Keratinocyte (primary cell): ENCODE data around the gene CALML6. TPM values are rescaled to one million over a fixed set of nuclear protein-coding genes. Genes with fewer than 3 reads are reported as not detected.

ENCODE experiments used
- DNase-seq: peaks from one replicate; pipeline ENCODE4 v3.0.0-alpha.2; 2011; ENCODE audit warnings: low read depth, missing footprints, low spot score
- FAIRE-seq: peaks from 2 replicates; lab custom pipeline; 2011; peaks lifted over from hg19 to GRCh38; lab: Jason Lieb, UNC
- H2AFZ ChIP-seq: 2 replicates; pipeline ENCODE4 v1.6.0; 2012; ENCODE audit warnings: low read length, control low read depth, inconsistent platforms; ENCODE audit not compliant: control insufficient read depth
- H3K27ac ChIP-seq: 2 replicates; pipeline ENCODE4 v1.5.1; 2011; ENCODE audit warnings: low read length; ENCODE audit not compliant: control insufficient read depth, insufficient read depth
- H3K27me3 ChIP-seq: 3 replicates; pipeline ENCODE4 v1.6.0; 2011; ENCODE audit warnings: low read length; ENCODE audit not compliant: control insufficient read depth, insufficient read depth; ENCODE audit errors: extremely low read depth
- H3K36me3 ChIP-seq, 2 experiments: 2 replicates in 1 of 2; 3 replicates in 1 of 2; pipeline ENCODE4 v1.5.1; 2011; ENCODE audit warnings: low read length in 2 of 2, mild to moderate bottlenecking in 1 of 2; ENCODE audit not compliant: control insufficient read depth in 2 of 2, insufficient read depth in 2 of 2; ENCODE audit errors: extremely low read depth in 1 of 2
- H3K4me1 ChIP-seq: 3 replicates; pipeline ENCODE4 v1.5.1; 2011; ENCODE audit warnings: low read length; ENCODE audit not compliant: control insufficient read depth, insufficient read depth; ENCODE audit errors: extremely low read depth
- H3K4me2 ChIP-seq: 3 replicates; pipeline ENCODE4 v1.6.0; 2011; ENCODE audit warnings: low read depth, low read length; ENCODE audit not compliant: control insufficient read depth, insufficient read depth; ENCODE audit errors: extremely low read depth
- H3K4me3 ChIP-seq, 3 experiments: fragments of 200-600 bp in 1 of 3; sonication (generic) in 1 of 3; 2 replicates in 2 of 3; 3 replicates in 1 of 3; pipeline ENCODE4 v1.5.1; 2011 to 2016; ENCODE audit warnings: low read length in 3 of 3, mild to moderate bottlenecking in 3 of 3, control low read depth in 2 of 3, inconsistent platforms in 1 of 3, low read depth in 1 of 3, mixed read lengths in 1 of 3, mixed run types in 1 of 3, moderate library complexity in 1 of 3; ENCODE audit not compliant: control insufficient read depth in 2 of 3, insufficient read depth in 2 of 3; ENCODE audit errors: extremely low read depth in 1 of 3
- H3K79me2 ChIP-seq: 2 replicates; pipeline ENCODE4 v1.6.0; 2012; ENCODE audit warnings: low read length; ENCODE audit not compliant: control insufficient read depth, insufficient read depth
- H3K9ac ChIP-seq: 3 replicates; pipeline ENCODE4 v1.6.0; 2011; ENCODE audit warnings: low read length; ENCODE audit not compliant: control insufficient read depth, insufficient read depth; ENCODE audit errors: extremely low read depth
- H3K9me1 ChIP-seq: 3 replicates; pipeline ENCODE4 v1.6.0; 2011; ENCODE audit warnings: low read length; ENCODE audit not compliant: control insufficient read depth, insufficient read depth; ENCODE audit errors: extremely low read depth
- H3K9me3 ChIP-seq: 2 replicates; pipeline ENCODE4 v1.5.1; 2012; ENCODE audit warnings: low read depth, low read length; ENCODE audit not compliant: control insufficient read depth
- H4K20me1 ChIP-seq: 3 replicates; pipeline ENCODE4 v1.6.0; 2011; ENCODE audit warnings: low read length; ENCODE audit not compliant: control insufficient read depth, insufficient read depth; ENCODE audit errors: extremely low read depth
- EZH2 ChIP-seq: IDR thresholded peaks from one replicate; pipeline ENCODE4 v1.6.1; 2012; ENCODE audit warnings: inconsistent platforms, mild to moderate bottlenecking, low read length, moderate library complexity
- dilution Hi-C: fragments of 300-500 bp; cut with MboI; formaldehyde crosslinking; loops from one replicate; pipeline ENCODE4 v1.7.0; 2020; ENCODE audit warnings: low sequenced_read_pairs; ENCODE audit not compliant: extremely low pct_ligation_motif_present
- polyA plus RNA-seq, 5 experiments: library from polyadenylated mRNA; depleted of rRNA in 3 of 5; stranded (reverse) in 3 of 5; stranded (forward) in 1 of 5; unstranded in 1 of 5; fragments of >200 nt; gene quantifications; 1 replicate in 1 of 5; 2 replicates in 3 of 5; 3 replicates in 1 of 5; pipeline versions ENCODE4 v1.2.1 to v1.2.3, GENCODE V29; 2011 to 2012; ENCODE audit warnings: missing spikeins in 2 of 5, low read depth in 1 of 5, low replicate concordance in 1 of 5
- TF ChIP-seq, protein P1 (sequence below), 3 experiments: IDR thresholded peaks in 1 of 3; conservative IDR thresholded peaks in 1 of 3; optimal IDR thresholded peaks in 1 of 3; 2 replicates in 2 of 3; 3 replicates in 1 of 3; pipeline versions ENCODE3 to v1.5.1; 2011; ENCODE audit warnings: low read length in 3 of 3, mild to moderate bottlenecking in 3 of 3, moderate library complexity in 2 of 3, control low read depth in 1 of 3, inconsistent platforms in 1 of 3; ENCODE audit not compliant: insufficient read depth in 2 of 3; ENCODE audit errors: extremely low read depth in 1 of 3

Gene CALML6
- polyA plus RNA-seq, 1 donor (not counting 4 experiments of a cell fraction or from before 2014, with no cell fraction given) = 0.08 TPM

DNA sequence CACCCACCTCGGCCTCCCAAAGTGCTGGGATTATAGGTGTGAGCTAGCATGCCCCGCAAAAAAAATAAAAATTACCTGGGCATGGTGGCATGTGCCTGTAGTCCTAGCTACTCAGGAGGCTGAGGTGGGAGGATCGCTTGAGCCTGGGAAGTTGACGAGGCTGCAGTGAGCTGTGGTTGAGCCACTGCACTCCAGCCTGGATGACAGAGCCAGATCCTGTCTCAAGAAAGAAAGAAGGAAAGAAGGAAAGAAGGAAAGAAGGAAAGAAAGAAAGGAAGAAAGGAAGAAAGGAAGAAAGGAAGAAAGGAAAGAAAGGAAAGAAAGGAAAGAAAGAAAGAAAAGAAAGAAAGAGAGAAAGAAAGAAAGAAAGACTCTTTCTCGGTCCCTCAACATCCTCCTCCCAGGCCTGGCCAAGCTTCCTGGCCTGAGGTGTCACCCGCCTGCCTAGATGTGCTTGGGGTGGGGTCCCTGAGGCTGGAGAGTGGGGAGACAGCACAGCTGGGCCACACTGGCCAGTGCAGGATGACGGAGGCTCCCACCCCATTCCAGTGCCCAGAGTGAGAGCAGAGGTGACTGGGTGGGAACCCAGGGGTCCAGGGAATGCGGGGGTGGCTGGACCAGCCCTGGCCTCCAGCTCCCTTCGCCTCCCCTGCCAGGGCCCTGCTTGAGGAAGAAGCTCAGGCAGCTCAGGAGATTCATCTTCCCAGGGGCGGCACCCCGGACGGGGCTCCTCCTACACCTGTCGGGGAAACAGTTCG, 14.0 kb upstream of the CALML6 start:
- H3K27ac ChIP-seq = no peak overlapping the region
- H4K20me1 ChIP-seq = no peaks in the 10 kb centered on the region
- no peaks in the 10 kb centered on the region for H3K9me3 ChIP-seq
- peaks cover 2% of the 10 kb centered on the region for H3K4me1 ChIP-seq
- dilution Hi-C loops = no loop called here
- FAIRE-seq = no peak
- no peak overlapping the region for H3K4me3 ChIP-seq
- H3K9me1 ChIP-seq = no peaks in the 10 kb centered on the region
- no peak overlapping the region for H3K9ac ChIP-seq
- no peak overlapping the region for H3K4me2 ChIP-seq
- DNase-seq = no peak
- no peaks in the 10 kb centered on the region for H3K79me2 ChIP-seq
- no peak for TF ChIP-seq EZH2
- TF ChIP-seq, protein P1, sequence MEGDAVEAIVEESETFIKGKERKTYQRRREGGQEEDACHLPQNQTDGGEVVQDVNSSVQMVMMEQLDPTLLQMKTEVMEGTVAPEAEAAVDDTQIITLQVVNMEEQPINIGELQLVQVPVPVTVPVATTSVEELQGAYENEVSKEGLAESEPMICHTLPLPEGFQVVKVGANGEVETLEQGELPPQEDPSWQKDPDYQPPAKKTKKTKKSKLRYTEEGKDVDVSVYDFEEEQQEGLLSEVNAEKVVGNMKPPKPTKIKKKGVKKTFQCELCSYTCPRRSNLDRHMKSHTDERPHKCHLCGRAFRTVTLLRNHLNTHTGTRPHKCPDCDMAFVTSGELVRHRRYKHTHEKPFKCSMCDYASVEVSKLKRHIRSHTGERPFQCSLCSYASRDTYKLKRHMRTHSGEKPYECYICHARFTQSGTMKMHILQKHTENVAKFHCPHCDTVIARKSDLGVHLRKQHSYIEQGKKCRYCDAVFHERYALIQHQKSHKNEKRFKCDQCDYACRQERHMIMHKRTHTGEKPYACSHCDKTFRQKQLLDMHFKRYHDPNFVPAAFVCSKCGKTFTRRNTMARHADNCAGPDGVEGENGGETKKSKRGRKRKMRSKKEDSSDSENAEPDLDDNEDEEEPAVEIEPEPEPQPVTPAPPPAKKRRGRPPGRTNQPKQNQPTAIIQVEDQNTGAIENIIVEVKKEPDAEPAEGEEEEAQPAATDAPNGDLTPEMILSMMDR (optimal IDR thresholded peaks at IDR 0.05 in 1 of 3, IDR thresholded peaks at IDR 0.05 in 1 of 3, conservative IDR thresholded peaks at IDR 0.05 in 1 of 3; ENCODE audit: extremely low read depth in 1 of 3, insufficient read depth in 2 of 3, low read length in 3 of 3) = no peak
- H3K36me3 ChIP-seq = no peaks in the 10 kb centered on the region
- H3K27me3 ChIP-seq = peaks cover 6% of the 10 kb centered on the region
- H2AFZ ChIP-seq = no peak overlapping the region

- H3K9me3 ChIP-seq = no peaks in the 10 kb centered on the region
- H3K27me3 ChIP-seq = peaks cover 6% of the 10 kb centered on the region
- H3K4me1 ChIP-seq = peaks cover 8% of the 10 kb centered on the region
- no peaks in the 10 kb centered on the region for H4K20me1 ChIP-seq
- H2AFZ ChIP-seq = no peak overlapping the region
- no peak overlapping the region for H3K27ac ChIP-seq
- H3K9ac ChIP-seq = no peak overlapping the region
- TF ChIP-seq, protein P1 (optimal IDR thresholded peaks at IDR 0.05 in 1 of 3, IDR thresholded peaks at IDR 0.05 in 1 of 3, conservative IDR thresholded peaks at IDR 0.05 in 1 of 3; ENCODE audit: extremely low read depth in 1 of 3, insufficient read depth in 2 of 3, low read length in 3 of 3) = no peak
- no peak for TF ChIP-seq EZH2
- no peak for FAIRE-seq
- no peaks in the 10 kb centered on the region for H3K36me3 ChIP-seq
- H3K4me2 ChIP-seq = no peak overlapping the region
- no peak for DNase-seq
- dilution Hi-C loops = no loop called here
- no peaks in the 10 kb centered on the region for H3K9me1 ChIP-seq
- no peak overlapping the region for H3K4me3 ChIP-seq
- H3K79me2 ChIP-seq = no peaks in the 10 kb centered on the region
These were observed 13.3 kb upstream of the CALML6 start for GRCh38 chr1:1901641-1902294.
